Fibroblast of skin of right biceps (primary cell): ENCODE results near the gene PCBP3.
"Not testable (repeated sequence)": the region's sequence is repeated elsewhere in the genome, so short reads cannot be mapped to it uniquely, and the experiment has no call there.

Experiments used
- DNase-seq: peaks from one replicate; pipeline ENCODE4 v3.0.0-alpha.2; 2013

PCBP3 gene

DNA sequence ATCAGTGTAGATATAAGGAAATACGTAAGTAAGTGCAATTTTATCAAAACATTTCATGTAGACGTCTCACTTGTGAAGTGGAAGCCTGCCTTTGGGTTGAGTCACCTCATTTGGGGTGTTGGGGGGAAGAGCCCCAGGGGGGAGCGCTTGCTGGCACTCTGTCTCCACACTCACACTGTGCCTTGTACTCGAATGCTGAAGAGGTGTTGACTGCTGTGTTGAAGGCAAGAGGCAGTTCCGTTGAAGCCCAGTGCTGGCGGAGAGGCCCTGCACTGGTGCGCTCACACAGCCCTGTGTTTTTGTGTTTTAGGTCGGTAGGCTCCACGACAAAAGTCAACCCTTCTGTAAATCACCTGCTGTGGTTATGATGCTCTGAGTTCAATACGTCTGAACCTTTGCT lies 206.1 kb downstream of the PCBP3 start:
- peak; percentile 33 for DNase-seq

DNA sequence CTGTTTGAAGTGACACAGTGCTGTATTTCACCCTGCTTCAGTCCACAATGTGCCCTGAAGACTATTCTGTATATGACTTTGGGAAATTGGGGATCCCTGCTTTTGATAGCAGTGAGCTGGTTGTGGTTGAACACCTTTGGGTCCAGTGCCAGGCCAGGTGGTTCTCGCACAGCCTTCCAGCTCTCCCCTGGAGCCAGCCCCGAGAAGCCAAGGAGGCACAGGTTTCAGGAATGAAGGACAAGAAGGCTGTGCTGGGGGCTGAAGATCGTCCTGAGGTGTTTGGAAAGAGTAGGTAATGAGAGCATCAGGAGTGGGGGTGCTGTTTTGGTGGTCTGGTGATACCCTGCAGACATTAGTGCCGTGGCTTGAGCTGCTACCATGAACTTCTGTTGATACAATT lies 206.7 kb downstream of the PCBP3 start:
- no peak for DNase-seq

DNA sequence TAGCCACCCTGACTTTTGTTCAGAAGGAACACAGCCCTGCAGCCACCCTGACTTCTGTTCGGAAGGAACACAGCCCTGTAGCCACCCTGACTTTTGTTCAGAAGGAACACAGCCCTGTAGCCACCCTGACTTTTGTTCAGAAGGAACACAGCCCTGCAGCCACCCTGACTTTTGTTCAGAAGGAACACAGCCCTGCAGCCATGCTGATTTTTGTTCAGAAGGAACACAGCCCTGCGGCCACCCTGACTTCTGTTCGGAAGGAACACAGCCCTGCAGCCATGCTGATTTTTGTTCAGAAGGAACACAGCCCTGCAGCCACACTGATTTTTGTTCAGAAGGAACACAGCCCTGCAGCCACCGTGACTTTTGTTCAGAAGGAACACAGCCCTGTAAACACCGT lies 208.9 kb downstream of the PCBP3 start:
- not testable (repeated sequence) for DNase-seq

DNA sequence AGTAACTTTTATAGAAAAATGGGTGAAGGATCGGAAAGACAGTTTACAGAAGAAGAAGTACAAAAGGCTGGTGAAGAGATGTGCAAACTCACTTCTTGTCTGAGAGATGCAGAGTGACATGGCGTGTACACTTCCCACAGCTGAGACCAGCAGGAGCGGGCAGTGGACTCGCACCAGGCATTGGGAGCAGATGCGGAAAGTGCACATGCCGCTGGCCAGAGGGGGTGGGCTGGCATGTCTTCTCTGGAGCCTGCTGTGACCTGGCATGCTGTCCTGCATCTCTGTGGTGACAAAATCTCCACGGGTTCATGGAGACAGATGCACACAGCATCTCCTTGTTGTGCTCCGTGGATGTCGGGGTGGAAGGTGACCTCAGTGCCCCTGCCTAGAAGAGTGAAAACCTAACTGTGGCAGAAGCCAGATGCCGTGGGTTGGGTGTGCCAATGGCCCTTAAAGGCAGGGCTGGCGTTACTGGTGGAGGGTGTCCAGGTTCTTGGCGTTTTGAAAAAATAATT lies 209.4 kb downstream of the PCBP3 start:
- DNase-seq = no peak

DNA sequence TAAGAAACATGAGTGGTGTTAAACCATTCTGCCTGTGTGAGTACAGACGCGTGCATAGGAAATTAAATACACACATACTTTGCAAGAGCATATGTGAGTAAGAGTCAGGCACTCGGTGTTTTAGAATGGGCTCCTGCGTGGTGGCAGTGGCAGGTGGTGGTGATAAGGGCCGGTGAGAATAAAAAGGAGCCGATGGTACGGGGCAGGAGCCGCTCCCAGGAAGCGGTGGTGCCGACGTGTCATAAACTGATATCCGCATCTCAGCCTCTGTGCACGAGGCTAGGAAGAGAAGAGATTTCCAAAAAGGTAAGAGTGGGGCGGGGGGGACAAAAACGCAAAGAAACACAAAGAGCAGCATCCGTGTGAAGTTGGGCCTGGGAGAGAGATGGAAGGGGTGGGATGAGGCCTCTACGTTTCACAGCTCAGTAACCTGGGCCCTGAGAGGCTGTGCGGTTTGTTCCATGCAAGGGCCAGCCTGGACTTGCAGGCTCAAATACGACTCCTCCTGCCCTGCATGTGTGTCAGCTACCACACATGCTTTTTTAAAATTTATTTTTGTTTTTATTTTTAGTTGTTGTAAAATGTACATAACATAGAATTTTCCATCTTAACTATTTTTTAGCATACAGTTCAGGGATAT lies 210.3 kb downstream of the PCBP3 start:
- DNase-seq = no peak

DNA sequence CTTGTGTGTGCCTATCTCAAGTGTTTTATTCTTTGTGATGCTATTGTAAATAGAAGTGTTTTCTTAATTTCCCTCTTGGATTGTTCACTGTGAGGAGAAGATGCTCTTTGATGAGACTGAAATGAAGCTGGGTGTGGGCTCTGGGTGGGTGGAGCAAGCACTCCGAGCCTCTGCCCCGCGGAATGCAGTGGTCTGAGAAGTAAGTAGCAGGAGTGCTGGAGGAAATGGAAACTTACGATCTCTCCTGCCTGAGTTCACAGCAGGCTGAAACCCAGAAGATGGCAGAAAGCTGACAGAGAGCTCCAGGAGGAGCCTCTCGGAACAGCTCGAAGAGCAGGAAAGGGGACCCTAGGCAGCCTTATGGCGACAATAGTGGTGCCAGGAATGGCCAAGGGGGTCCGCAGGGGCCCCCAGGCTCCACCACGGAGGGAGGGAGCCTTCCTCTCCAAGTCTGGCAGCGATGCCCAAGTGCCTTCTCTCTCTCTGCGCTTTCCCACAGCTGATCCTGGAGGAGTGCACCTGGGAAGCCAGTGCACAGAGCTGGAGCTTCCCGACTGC lies 211.2 kb downstream of the PCBP3 start:
- no peak for DNase-seq

DNA sequence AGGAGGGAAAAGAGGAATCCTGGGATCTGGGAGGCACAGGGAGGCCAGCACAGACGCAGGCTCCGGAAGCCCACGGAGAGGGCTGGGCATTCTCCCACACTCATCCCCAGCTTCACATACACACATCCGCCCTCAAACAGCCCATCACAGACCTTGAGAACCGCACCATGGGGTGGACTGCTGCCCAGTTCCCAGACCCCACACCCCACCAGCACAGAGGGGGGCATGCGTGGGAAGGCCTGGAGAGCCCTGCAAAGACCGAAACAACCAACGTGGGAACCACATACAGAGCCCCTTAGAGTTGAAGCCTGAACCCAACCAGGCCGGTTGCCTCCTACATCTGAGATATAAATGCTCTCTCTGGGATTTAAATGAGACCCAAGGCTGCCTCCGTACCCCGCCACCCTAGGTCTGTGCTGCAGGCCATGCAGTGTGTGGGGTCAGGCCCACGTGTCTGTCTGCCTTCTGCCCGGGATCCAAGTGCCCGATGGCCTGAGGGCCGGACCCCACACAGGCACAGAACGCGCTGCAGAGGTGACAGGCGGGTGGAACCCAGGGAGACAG lies 211.8 kb downstream of the PCBP3 start:
- no peak for DNase-seq

DNA sequence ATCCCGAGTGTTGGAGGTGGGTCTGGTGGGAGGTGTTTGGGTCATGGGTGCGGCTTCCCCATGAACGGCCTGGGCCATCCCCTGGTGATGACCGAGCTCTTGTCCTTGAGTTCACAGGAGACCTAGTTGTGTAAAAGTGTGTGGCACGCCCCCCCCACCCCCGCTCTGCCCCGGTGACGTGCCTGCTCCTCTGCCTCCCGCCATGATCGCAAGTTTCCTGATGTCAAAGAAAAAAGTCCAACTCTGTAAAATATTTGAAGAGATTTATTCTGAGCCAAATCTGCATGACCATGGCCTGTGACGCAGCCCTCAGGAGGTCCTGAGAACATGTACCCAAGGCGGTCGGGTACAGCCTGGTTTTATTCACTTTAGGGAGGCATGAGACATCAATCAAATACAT lies 212.9 kb downstream of the PCBP3 start:
- DNase-seq = no peak

DNA sequence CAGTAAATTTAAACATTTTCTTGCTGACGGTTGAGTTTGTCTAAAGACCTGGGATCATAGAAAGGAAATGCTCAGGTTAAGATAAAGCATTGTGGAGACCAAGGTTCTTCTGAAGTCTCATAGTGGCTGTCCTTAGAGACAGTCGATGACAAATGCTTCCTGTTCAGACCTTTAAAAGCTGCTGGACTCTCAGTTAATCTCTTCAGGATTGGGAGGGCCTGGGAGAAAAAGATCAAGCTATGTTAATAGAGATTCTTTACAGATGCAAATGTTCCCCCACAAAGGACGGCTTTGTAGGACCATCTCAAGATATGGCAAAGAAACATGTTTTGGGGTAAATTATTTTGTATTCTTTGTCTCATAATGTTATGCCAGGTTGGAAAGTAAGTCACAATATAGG lies 213.4 kb downstream of the PCBP3 start:
- no peak for DNase-seq

DNA sequence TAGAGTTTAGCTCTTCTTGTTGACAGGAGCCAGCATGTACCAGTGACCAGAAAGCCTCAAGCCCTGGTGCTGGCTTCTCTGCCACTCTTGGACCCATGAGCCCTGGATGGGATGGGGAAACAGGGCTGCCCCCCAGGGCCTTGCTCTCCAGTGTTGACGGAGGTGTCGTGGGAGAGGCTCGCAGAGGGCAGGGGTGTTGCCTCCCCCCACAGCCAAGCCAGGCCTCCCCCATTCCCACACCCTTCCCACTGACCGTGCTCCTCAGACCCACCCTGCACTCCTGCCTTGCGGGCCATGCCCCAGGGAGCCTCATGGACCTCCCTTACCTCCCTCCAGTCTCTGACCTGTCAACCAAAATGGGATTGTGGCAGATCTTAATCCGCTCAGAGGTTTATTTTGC lies 214.2 kb downstream of the PCBP3 start:
- DNase-seq = no peak

DNA sequence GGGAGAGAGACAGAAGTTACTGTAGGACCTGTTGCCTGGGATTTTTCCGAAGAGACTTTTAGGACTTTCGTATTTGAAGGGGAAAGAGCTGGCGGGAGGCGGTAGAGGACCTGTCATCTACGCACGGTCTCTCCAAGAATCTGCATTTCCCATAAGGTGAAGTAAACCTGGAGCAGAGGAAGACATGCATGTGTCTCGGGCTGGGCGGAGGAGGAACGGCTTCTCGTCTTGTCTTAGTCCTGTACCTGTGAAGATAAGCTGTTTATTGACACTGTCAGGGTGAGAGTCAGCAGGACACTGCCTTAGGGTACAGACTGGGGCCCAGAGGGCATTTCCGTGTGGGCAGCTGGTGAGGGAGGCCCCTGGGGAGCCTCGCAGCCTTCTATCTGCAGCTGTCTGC lies 214.7 kb downstream of the PCBP3 start:
- no peak for DNase-seq

DNA sequence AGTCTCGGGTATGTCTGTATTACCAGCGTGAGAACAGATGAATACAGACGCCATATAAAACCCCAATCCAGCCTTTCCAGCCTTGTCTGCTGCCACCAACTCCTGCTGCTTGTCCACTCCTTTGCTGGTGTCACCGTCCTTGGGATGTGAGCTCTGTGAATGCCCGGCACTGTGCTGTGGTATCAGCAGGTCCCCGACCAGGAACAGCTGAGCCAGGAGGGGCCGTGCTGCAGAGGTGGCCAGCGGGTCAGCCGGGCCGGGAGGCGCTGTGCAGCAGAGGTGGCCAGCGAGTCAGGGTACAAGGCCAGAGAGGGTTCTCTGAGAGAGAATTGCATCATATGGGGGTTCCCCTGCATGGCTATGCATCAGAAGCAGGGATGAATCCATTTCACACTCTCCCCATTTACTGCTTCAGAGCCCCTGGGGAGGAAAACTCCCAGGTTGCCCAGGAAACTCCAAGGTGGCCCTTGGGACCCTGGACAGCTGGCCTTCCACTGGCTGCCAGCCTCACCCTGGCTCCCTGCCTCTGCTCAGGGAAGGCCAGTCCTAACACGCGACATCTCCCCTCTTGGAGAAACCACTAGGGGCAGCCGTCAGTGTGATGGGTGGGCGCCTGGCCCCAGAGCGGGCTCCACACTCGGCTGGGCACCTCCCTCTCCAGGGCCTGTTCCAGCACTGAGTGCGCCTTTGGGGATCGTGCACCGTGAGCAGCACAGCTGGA lies 215.7 kb downstream of the PCBP3 start:
- no peak for DNase-seq

DNA sequence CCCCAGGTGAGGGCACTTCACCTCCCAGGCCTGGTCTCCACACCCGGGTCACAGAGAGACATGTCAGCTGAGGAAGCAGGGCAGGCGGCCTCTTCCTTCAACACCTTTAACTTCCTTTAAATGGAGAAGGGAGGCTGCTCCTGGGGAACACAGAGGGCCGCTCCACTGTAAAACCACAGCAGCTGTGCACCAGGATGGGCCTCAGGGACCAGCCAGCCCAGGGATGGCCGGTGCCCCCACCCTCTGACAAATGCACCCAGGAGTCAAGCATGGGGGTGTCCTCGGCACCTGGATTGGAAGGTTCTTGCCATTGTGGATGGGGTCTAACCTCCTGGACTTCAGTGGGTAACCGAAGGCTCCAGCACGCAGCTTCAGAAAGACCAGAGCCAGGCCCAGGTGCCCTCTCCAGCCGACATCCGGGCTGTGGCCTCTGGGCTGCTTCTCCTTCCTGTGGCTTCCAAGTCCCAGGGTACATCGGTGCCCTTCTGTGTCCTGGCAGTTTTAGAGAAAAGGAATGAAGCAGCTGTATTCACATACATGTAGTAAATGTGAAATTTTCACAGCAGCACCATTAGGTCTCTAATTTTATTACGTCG lies 216.3 kb downstream of the PCBP3 start:
- no peak for DNase-seq

DNA sequence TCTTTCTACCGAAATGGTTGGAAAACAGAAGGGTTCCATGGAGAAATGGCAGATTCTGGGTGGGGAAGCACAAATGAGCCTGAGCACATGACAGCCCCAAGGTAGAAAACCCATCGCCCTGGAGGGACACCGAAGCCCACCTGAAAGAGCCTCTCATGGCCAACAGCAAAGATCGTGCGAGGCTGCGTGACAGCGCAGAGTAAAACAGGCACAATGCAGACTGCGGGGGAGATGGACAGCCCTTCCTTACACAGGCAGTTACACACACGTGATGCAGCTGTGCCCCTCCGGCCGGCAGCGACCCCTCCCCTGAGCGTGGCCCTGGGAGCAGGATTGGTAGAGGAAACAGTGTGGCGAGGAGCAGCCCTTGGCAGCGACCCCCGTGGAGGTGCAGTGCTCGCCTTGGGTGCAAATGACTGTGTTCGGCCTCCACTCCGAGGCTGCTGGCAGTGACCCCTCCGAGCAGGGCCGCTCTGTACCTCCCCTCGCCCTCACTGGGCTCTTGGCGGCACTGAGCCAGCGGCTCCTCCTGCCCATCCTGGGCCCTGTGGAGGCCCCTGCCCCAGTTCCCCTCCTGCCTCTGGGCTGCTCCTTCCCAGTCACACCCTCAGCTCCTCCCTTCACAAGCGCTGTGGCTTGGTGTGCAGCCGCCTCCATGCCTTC lies 217.1 kb downstream of the PCBP3 start:
- no peak for DNase-seq

DNA sequence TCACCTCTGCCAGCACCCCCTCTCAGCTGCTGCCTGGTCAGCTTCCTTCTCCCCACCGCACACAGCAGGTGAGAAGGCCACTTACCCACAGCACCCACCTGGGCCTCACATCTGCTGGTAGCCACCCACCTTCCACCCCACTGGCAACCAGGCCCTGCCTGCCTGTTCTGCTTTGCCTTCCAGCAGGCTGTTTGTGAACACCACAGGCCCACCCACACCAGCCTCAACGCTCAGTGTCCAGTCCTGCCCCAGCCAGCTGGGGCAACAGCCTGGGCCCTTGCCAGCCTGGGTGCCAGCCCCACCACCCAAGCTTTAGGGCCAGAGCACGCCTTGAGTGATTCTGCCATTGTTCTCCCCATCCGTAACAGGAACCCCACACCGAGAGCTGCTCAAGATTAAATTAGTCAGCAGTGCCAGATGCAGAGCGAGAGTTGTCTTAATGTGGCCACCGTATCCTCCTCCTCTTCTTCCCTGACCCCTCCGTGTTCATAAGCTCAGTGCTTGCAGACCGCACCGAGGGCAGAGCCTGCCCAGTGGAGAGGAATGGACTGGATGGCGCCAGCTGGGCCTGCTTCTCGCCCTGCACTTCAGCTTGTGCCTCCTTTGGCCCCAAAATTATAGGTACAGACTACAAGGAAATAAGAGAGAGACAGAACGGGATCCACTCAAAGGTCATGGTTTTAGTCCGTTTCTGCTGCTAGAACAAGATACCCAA lies 217.8 kb downstream of the PCBP3 start:
- DNase-seq = no peak

DNA sequence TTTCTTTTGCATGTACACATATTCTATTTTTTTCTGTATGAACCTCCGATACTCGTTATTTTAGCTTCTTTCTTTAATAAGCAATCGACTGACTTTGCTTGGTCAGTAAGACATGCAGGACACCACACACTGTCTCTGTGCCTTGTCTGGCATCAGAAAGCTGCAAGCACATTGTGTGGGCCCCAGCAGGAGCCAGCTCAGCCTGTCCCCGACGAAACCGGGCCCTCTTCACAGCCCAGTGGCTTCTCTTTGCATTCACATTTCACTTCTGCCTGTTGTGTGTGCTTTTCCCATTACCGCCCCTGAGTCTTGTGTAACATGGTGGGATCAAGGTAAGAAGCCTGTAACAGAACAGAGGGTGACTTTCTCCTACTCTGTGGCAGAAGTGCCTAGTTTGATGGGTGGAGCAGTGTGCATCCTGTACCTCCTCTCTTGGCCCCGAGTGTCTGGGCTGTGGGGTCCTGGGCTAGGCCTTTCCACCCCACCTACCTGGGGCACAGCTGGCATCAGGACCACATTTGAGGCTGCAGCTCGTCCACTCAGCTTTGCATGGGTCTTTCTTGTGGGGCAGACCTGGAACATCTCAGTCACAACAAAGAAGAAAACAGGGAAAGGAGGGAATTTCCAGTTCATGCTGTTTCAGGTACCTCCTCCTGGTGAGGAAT lies 219.2 kb downstream of the PCBP3 start:
- no peak for DNase-seq

DNA sequence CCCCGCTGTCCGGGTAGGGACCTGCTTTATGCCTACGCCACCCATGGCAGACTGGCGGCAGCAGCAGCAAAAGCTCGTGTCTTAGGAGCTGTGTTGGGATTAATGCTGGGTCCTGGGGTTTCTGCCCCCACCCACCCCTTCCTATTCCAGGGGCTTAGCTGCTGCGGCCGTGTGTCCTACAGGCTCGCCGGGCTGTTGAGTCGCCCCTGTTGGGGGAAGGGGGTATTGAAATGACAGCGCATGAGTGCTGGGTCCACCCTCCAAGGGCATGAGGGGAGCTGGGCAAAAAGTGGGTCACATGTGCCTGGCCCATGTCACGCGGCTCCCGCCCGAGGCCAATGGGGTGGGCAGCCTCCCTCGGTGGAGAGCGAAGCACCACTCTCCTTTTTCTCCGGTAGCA lies 219.7 kb downstream of the PCBP3 start:
- DNase-seq = no peak

DNA sequence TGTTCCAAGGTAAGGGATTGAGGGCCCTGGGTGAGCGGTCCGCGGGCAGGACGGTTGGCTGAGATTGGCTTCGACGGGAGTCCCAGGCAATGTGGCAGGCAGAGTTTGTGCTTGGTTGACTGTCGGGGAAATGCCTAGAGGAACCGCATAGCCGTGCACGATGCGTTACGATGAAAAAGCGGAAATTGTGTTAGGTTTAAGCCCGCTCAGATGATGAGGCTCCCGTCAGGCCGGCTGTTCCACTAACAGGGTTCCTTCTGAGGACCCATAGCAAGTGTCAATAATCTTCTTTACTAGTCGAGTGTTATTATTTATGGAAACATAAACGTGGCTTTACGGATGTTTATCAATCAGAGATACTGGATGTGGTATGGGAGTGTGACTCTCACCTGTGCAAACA lies 220.2 kb downstream of the PCBP3 start:
- DNase-seq = no peak

DNA sequence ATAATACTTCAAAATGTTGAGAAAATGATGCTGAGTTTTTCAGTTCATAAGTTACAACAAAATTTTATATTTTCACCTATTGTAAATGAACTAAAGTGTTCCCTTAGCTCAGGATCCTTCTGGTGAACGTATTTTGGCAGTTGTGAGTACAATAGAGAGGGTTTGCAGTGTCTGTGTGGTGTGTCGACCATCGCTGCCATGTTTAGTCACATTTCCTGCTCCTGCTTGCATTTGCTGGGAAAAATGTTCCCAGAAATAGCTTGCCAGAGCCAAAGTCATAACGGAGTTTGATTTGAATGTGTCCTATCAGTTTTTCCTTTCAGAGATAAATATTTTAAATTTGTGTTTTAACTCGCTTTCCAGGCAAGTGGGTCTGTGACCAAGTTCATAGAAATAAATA lies 220.9 kb downstream of the PCBP3 start:
- DNase-seq = peak; percentile 71

DNA sequence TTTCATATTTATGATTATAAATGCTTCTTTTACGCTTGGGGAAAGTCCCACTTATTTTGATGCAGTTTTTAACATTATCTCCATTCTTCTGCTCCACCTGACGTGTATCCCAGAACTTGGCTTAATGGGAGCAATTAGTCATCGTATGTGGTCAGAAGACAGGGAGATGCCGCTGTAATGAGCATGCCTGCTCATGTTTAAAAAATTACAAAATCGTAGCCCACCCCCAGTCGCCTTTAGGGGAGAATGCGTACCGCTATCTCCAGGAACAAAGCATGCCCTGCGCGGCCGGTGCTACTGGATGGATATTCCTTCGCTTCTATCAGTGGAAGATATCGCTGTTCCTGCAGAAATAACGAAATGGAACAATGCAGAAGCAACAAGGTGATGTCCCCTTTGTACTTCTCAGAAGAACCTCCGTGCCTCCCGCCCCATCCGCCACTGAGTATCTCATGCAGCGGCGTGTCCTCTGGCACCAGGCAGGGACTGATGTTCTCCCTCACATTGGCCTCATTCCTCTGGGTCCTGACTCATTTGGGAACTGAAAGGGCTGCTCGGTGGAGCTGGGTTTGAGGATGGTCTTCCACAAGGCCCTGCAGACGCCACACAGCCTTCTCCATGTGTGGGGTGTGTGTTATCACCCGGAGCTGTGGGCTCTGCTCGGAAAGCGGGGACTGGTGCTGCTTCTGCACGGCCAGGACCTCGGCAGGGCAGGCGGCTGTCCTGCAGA lies 221.7 kb downstream of the PCBP3 start:
- peak; percentile 97 for DNase-seq

DNA sequence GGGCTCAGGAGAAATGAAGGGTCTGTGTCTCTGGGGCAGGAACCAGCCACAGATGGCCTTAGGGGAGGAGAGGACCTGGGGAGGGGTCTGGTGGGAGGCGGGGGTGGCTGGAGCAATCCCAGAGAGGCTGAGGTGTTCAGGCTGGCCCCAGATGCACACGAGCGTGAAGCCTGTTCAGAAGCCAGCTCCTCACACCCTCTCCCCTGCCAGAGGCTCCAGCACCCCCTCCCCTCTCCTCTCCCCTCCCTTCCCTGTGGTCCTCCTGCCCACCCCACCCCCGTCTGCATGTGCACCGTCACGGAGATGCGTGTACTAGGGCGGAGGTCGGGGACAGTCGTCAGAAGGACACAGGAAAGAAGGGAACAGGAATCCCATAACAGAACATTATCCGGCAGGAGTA lies 223.0 kb downstream of the PCBP3 start:
- DNase-seq = no peak
